HG02970 (cell line): ENCODE data around the gene PRSS38.

Source experiments
- ATAC-seq: cut with Tn5 transposase; IDR thresholded peaks from one replicate; pipeline ENCODE4 v1.9.1; 2021; ENCODE audit warnings: mild to moderate bottlenecking, moderate library complexity, moderate number of reproducible peaks; ENCODE audit not compliant: unreplicated experiment, low FRiP score

The PRSS38 gene

GRCh38 chr1:227883641-227884301 lies 68.3 kb downstream of the PRSS38 start:
- ATAC-seq = no peak

- no peak for ATAC-seq
These were observed 69.1 kb downstream of the PRSS38 start for GRCh38 chr1:227884370-227885134.

GRCh38 chr1:227885135-227885647 lies 69.7 kb downstream of the PRSS38 start:
- ATAC-seq = no peak

- ATAC-seq = no peak
These were observed 70.4 kb downstream of the PRSS38 start for GRCh38 chr1:227885648-227886502.

- ATAC-seq = no peak
These were observed 71.1 kb downstream of the PRSS38 start for GRCh38 chr1:227886503-227886961.

GRCh38 chr1:227886993-227887696 lies 71.7 kb downstream of the PRSS38 start:
- no peak for ATAC-seq

- ATAC-seq = no peak
These were observed 72.4 kb downstream of the PRSS38 start for GRCh38 chr1:227887697-227888403.

GRCh38 chr1:227888404-227889046 lies 73.0 kb downstream of the PRSS38 start:
- no peak for ATAC-seq

GRCh38 chr1:227889047-227889862 lies 73.8 kb downstream of the PRSS38 start:
- no peak for ATAC-seq

- ATAC-seq = no peak
These were observed 74.5 kb downstream of the PRSS38 start for GRCh38 chr1:227889863-227890405.

- ATAC-seq = no peak
These were observed 75.2 kb downstream of the PRSS38 start for GRCh38 chr1:227890451-227891222.

GRCh38 chr1:227891223-227891954 lies 75.9 kb downstream of the PRSS38 start:
- no peak for ATAC-seq

- no peak for ATAC-seq
These were observed 76.5 kb downstream of the PRSS38 start for GRCh38 chr1:227891955-227892488.

GRCh38 chr1:227892489-227893299 lies 77.2 kb downstream of the PRSS38 start:
- ATAC-seq = no peak

GRCh38 chr1:227893300-227893948 lies 77.9 kb downstream of the PRSS38 start:
- ATAC-seq = no peak
